ENCODE results near the gene NCKAP5.
"Not testable (repeated sequence)": the region's sequence is repeated elsewhere in the genome, so short reads cannot be mapped to it uniquely, and the experiment has no call there.

The NCKAP5 gene

GRCh38 chr2:132849118-132849517 is 719.1 kb downstream of the NCKAP5 start:
- DNase-seq: no peak

GRCh38 chr2:132845339-132845738 is 722.9 kb downstream of the NCKAP5 start:
- no peak for DNase-seq

- no peak for DNase-seq
These were observed 723.7 kb downstream of the NCKAP5 start for GRCh38 chr2:132844585-132844984.

GRCh38 chr2:132837769-132838168 is 730.5 kb downstream of the NCKAP5 start:
- DNase-seq: no peak

GRCh38 chr2:132830321-132830827 is 737.9 kb downstream of the NCKAP5 start:
- DNase-seq: no peak

- no peak for DNase-seq
These were observed 742.7 kb downstream of the NCKAP5 start for GRCh38 chr2:132825601-132826000.

GRCh38 chr2:132824716-132825115 is 743.5 kb downstream of the NCKAP5 start:
- no peak for DNase-seq

- no peak for DNase-seq
These were observed 752.0 kb downstream of the NCKAP5 start for GRCh38 chr2:132816234-132816633.

GRCh38 chr2:132815516-132815915 is 752.7 kb downstream of the NCKAP5 start:
- DNase-seq: no peak

- DNase-seq: no peak
These were observed 753.6 kb downstream of the NCKAP5 start for GRCh38 chr2:132814651-132815050.

- no peak for DNase-seq
These were observed 754.8 kb downstream of the NCKAP5 start for GRCh38 chr2:132813422-132813821.

- no peak for DNase-seq
These were observed 756.9 kb downstream of the NCKAP5 start for GRCh38 chr2:132811148-132811915.

- DNase-seq: not testable (repeated sequence)
These were observed 758.3 kb downstream of the NCKAP5 start for GRCh38 chr2:132809962-132810361.

- DNase-seq: no peak
These were observed 764.2 kb downstream of the NCKAP5 start for GRCh38 chr2:132804051-132804450.

- no peak for DNase-seq
These were observed 769.9 kb downstream of the NCKAP5 start for GRCh38 chr2:132798341-132798740.

- DNase-seq: no peak
These were observed 770.7 kb downstream of the NCKAP5 start for GRCh38 chr2:132797556-132797955.

GRCh38 chr2:132797071-132797470 is 771.2 kb downstream of the NCKAP5 start:
- DNase-seq: no peak

- DNase-seq: no peak
These were observed 773.0 kb downstream of the NCKAP5 start for GRCh38 chr2:132795220-132795619.

- no peak for DNase-seq
These were observed 774.7 kb downstream of the NCKAP5 start for GRCh38 chr2:132793532-132793931.

GRCh38 chr2:132790207-132790785 is 778.0 kb downstream of the NCKAP5 start:
- no peak for DNase-seq

- no peak for DNase-seq
These were observed 779.2 kb downstream of the NCKAP5 start for GRCh38 chr2:132789066-132789465.

GRCh38 chr2:132788310-132788838 is 779.9 kb downstream of the NCKAP5 start:
- no peak for DNase-seq

GRCh38 chr2:132783883-132784282 is 784.4 kb downstream of the NCKAP5 start:
- no peak for DNase-seq

- no peak for DNase-seq
These were observed 786.0 kb downstream of the NCKAP5 start for GRCh38 chr2:132782176-132782783.

Data from activated naive CD4-positive, alpha-beta T cell treated with Interleukin-2 at 50 U/mL for 16 hours (primary cell).